HEK293T (cell line): ENCODE measurements around the gene RNF113B.

Experiments
- CTCF ChIA-PET: fragments of 350-600 bp; formaldehyde crosslinking; extraction: SDS; loops from one replicate; lab custom pipeline; 2021; ENCODE audit warnings: antibody characterized with exemption, inconsistent platforms; lab: Yijun Ruan, JAX
- POLR2A ChIA-PET: fragments of 350-600 bp; formaldehyde crosslinking; extraction: SDS; loops from one replicate; lab custom pipeline; 2020; ENCODE audit warnings: antibody characterized with exemption, inconsistent platforms; lab: Yijun Ruan, JAX
- DNase-seq: peaks from one replicate; pipeline ENCODE4 v3.0.0; 2012; ENCODE audit warnings: mixed read lengths; ENCODE audit errors: extremely low spot score
- ARNT ChIP-seq: fragments of 450-650 bp; IDR thresholded peaks from 2 replicates; pipeline ENCODE4 v1.6.1; 2017; ENCODE audit warnings: mild to moderate bottlenecking
- BHLHE40 ChIP-seq: fragments of 450-650 bp; IDR thresholded peaks from 2 replicates; pipeline ENCODE4 v1.6.1; 2016; ENCODE audit warnings: mild to moderate bottlenecking, moderate library complexity, borderline replicate concordance
- CTBP1 ChIP-seq: fragments of 450-650 bp; IDR thresholded peaks from 2 replicates; pipeline ENCODE4 v1.6.1; 2016; ENCODE audit warnings: borderline replicate concordance
- ELF4 ChIP-seq: fragments of 450-650 bp; IDR thresholded peaks from 2 replicates; pipeline ENCODE4 v1.6.1; 2017; ENCODE audit warnings: antibody characterized with exemption
- FOXA1 ChIP-seq: fragments of 450-650 bp; IDR thresholded peaks from 2 replicates; pipeline ENCODE4 v1.6.1; 2016; ENCODE audit warnings: mild to moderate bottlenecking
- FOXK2 ChIP-seq: fragments of 450-650 bp; IDR thresholded peaks from 2 replicates; pipeline ENCODE4 v1.6.1; 2016; ENCODE audit warnings: mild to moderate bottlenecking
- FOXM1 ChIP-seq: fragments of 450-650 bp; IDR thresholded peaks from 2 replicates; pipeline ENCODE4 v1.6.1; 2017; ENCODE audit warnings: mild to moderate bottlenecking, borderline replicate concordance
- HDGF ChIP-seq: fragments of 450-650 bp; IDR thresholded peaks from 2 replicates; pipeline ENCODE4 v1.6.1; 2017; ENCODE audit warnings: antibody characterized with exemption, borderline replicate concordance
- L3MBTL2 ChIP-seq: fragments of 450-650 bp; conservative IDR thresholded peaks from 2 replicates; pipeline ENCODE4 v1.6.1; 2016; ENCODE audit warnings: mild to moderate bottlenecking
- LEF1 ChIP-seq: fragments of 450-650 bp; IDR thresholded peaks from 2 replicates; pipeline ENCODE4 v1.6.1; 2017; ENCODE audit warnings: mild to moderate bottlenecking, borderline replicate concordance
- NFRKB ChIP-seq: fragments of 450-650 bp; IDR thresholded peaks from 2 replicates; pipeline ENCODE4 v1.6.1; 2016; ENCODE audit warnings: mild to moderate bottlenecking, moderate library complexity
- SP1 ChIP-seq: fragments of 450-650 bp; IDR thresholded peaks from 2 replicates; pipeline ENCODE4 v1.6.1; 2017
- SUZ12 ChIP-seq: fragments of 450-650 bp; IDR thresholded peaks from 2 replicates; pipeline ENCODE4 v1.6.1; 2016; ENCODE audit warnings: mild to moderate bottlenecking
- TARDBP ChIP-seq: fragments of 450-650 bp; IDR thresholded peaks from 2 replicates; pipeline ENCODE4 v1.6.1; 2016
- ZNF384 ChIP-seq: fragments of 450-650 bp; IDR thresholded peaks from 2 replicates; pipeline ENCODE4 v1.6.1; 2016
- TF ChIP-seq, protein P1 (sequence below): fragments of 450-650 bp; IDR thresholded peaks from 2 replicates; pipeline ENCODE4 v1.6.1; 2016

RNF113B gene

DNA sequence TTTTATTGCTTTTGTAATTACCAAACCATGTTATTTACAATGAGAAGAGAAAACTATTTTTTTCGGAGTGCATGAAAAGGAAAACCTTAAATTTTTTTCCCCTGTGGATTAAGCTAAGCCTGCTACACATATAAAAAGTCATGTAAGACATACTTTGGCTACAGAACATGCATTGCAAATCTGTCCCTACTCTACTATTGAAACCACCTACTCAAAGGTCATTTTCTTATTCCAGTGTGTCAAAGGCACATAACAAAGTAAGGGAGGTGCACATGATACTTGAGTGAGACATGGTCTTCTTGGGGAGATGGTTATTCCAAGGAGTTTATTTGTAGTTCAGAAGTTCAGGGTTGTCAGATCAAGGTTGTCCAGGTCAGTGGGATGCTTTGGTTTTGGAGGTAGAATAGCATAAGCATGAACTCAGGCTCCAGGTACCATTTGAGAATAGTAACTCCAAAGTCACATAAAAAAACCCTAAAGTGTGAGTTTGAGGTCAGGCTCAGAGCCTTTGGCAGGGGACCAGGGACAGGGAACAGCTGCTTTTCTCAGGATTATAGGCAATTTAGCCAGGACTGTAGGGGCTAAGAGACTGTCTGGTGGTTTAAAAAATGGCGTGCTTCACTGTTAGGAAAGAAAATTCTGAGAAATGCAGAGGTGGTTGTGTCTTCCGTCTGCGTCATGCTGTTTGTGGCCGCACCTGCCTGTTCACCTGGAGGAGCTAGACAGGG, 18.7 kb downstream of the RNF113B start:
- no peak for DNase-seq
- ChIA-PET CTCF (no interaction called here), POLR2A (no interaction called here)
- TF ChIP-seq ZNF384: no peak
- TF ChIP-seq FOXK2: no peak

DNA sequence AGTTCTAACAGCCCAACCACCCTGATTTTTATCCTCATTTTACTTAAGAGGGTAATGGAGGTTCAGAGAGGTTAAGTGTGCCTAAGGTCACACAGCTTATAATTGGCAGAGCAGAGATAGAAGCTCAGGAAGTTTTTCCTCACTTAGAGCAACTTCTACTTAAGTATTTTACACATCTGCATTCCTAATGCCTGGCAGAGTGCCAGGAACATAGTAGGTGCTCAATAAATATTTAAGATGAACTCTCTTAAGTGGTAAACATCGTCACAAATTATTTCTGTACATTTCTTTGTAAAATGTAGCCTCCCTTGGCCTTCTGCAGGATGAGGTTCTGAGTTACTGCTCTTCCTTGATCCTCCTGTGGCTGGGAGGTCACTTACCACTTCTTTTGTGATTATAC, 19.5 kb downstream of the RNF113B start:
- POLR2A ChIA-PET: no interaction called here
- no peak for DNase-seq
- CTCF ChIA-PET: no interaction called here
- TF ChIP-seq FOXK2 (no peak), SP1 (no peak), HDGF (no peak), NFRKB (no peak), ELF4 (no peak), ZNF384 (no peak), TARDBP (no peak), LEF1 (no peak), L3MBTL2 (no peak), CTBP1 (no peak), FOXA1 (no peak)
- TF ChIP-seq, protein P1, sequence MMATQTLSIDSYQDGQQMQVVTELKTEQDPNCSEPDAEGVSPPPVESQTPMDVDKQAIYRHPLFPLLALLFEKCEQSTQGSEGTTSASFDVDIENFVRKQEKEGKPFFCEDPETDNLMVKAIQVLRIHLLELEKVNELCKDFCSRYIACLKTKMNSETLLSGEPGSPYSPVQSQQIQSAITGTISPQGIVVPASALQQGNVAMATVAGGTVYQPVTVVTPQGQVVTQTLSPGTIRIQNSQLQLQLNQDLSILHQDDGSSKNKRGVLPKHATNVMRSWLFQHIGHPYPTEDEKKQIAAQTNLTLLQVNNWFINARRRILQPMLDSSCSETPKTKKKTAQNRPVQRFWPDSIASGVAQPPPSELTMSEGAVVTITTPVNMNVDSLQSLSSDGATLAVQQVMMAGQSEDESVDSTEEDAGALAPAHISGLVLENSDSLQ: no peak

DNA sequence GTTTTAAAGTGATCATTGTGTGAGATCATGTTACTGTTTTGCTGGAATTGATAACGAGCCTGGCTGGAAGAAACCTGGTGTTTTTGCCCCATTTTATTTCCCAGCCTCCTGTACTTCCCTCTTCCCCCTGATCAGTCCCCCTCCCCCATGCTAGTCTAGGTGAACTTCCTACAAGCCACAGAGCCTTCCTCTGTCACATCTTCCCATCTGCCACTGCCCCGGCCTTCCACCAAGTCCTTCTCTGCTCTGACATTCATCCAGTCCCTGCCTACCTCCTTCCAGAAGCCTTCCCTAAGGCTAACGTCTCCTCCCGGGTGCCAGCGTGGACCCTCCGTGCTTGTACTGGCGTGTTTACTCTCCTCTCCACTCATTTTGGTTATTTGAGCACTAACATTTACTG, 19.9 kb downstream of the RNF113B start:
- POLR2A ChIA-PET: no interaction called here
- CTCF ChIA-PET: no interaction called here
- no peak for DNase-seq
- TF ChIP-seq FOXA1: no peak
- no peak for TF ChIP-seq NFRKB
- TF ChIP-seq CTBP1: no peak
- TF ChIP-seq FOXM1: no peak
- TF ChIP-seq, protein P1: no peak
- TF ChIP-seq ARNT: no peak
- no peak for TF ChIP-seq SP1
- TF ChIP-seq ELF4: no peak
- TF ChIP-seq TARDBP: no peak
- TF ChIP-seq SUZ12: no peak
- TF ChIP-seq LEF1: no peak

DNA sequence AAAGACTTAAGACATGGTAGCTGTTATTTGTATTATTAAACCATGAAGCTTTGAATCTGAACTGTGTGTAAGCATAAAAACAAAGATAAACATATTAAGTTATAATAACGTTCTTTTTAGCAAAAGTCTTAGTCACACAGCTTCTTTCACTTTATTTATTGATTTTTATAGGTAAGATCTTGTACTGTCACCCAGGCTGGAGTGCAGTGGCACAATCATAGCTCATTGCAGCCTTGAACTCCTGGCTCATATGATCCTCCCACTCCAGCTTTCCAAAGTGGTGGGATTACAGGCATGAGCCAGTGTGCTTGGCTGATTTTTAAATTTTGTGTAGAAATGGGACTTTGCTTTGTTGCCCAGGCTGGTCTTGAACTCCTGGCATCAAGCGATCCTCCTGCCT, 20.8 kb downstream of the RNF113B start:
- ChIA-PET CTCF (no interaction called here), POLR2A (no interaction called here)
- DNase-seq: no peak
- TF ChIP-seq LEF1: no peak
- no peak for TF ChIP-seq FOXM1
- no peak for TF ChIP-seq SP1
- TF ChIP-seq FOXA1: no peak
- TF ChIP-seq CTBP1: no peak
- TF ChIP-seq TARDBP: no peak
- TF ChIP-seq FOXK2: no peak
- no peak for TF ChIP-seq NFRKB
- TF ChIP-seq L3MBTL2: no peak
- TF ChIP-seq SUZ12: no peak
- no peak for TF ChIP-seq HDGF
- no peak for TF ChIP-seq ELF4
- no peak for TF ChIP-seq BHLHE40
- TF ChIP-seq, protein P1: no peak
- TF ChIP-seq ZNF384: no peak
- TF ChIP-seq ARNT: no peak

DNA sequence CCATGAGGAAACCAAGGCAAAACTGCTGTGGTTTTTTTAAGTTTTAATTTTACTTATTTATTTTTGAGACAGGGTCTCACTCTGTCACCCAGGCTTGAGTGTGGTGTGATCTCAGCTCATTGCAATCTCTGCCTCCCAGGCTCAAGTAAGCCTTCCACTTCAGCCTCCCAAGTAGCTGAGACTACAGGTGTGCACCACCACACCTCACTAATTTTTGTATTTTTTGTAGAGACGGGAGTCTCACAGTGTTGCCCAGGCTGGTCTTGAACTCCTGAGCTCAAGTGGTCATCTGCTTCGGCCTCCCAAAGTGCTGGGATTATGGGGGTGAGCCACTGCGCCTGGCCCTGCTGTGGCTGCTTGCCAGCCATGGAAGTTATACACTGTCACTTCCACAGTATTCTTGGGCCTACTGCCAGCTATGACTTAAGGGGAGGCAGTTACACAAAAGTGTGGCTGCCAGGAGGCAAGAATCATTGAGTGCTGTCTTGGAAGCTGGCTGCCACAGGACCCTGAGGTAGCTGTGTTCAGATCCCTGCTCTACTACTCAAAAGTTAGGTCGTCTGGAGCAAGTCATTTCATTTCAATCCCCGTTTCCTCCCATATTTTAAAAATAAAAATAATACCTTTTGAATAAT, 21.5 kb downstream of the RNF113B start:
- CTCF ChIA-PET: no interaction called here
- no peak for TF ChIP-seq BHLHE40
- TF ChIP-seq FOXA1: no peak
- TF ChIP-seq SUZ12: no peak
- TF ChIP-seq NFRKB: no peak
- TF ChIP-seq TARDBP: no peak
- TF ChIP-seq, protein P1: no peak
- no peak for TF ChIP-seq HDGF
- TF ChIP-seq L3MBTL2: no peak

DNA sequence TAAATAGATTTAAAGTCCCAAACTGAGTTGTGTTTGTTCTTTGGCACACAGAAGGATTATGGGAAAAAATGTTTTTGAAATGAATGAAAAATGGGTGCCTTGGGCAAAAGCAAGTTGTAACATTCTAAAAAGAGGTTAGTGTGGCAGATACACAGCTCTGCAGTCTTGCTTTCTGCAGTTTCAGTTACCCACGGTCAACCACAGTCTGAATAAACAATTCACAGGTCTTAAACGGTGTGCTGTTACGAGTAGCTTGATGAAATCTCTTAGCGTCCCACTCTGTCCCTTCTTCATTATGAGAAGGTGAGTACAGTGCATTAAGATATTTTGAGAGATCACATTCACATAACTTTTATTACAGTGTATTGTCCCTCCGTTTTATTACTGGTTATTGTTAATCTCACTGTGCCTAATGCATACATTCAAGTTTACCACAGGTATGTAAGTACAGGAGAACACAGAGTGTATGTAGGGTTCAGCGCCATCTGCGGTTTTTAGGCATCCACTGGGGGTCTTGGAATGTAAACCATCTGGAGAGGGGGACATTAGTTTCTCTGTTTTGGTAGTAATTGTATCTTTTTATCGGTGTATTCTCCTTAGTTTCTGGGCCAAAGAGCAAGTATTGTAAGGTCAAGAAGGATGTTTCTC, 26.1 kb downstream of the RNF113B start:
- TF ChIP-seq ZNF384 (no peak), HDGF (no peak), NFRKB (no peak), FOXM1 (no peak), FOXK2 (no peak), TARDBP (no peak), L3MBTL2 (no peak)
- ChIA-PET CTCF (no interaction called here), POLR2A (no interaction called here)
- DNase-seq: no peak

More for the DNA sequence above, 21.5 kb downstream of the RNF113B start:
- DNase-seq: no peak
- POLR2A ChIA-PET: no interaction called here
